Osteoblast (primary cell): Measurements from ENCODE around the gene NT5DC3. TPM values are rescaled to one million over a fixed set of nuclear protein-coding genes. Genes with fewer than 3 reads are reported as not detected.

Source experiments
- DNase-seq: peaks from one replicate; pipeline ENCODE4 v3.0.0; 2011; ENCODE audit warnings: low spot score, mixed read lengths; ENCODE audit not compliant: insufficient read length; ENCODE audit errors: missing footprints
- H2AFZ ChIP-seq: 2 replicates; pipeline ENCODE4 v1.6.0; 2011; ENCODE audit warnings: mild to moderate bottlenecking, low read length
- H3K27ac ChIP-seq: 2 replicates; pipeline ENCODE4 v1.5.1; 2011; ENCODE audit warnings: mild to moderate bottlenecking, low read depth, low read length, moderate library complexity
- H3K27me3 ChIP-seq: 2 replicates; pipeline ENCODE4 v1.6.0; 2012; ENCODE audit warnings: mild to moderate bottlenecking, control low read depth, inconsistent platforms, low read length, moderate library complexity; ENCODE audit not compliant: insufficient read depth
- H3K36me3 ChIP-seq: 2 replicates; pipeline ENCODE4 v1.5.1; 2011; ENCODE audit warnings: mild to moderate bottlenecking, low read length, control low read depth, moderate library complexity; ENCODE audit not compliant: insufficient read depth
- H3K4me1 ChIP-seq: 2 replicates; pipeline ENCODE4 v1.5.1; 2011; ENCODE audit warnings: mild to moderate bottlenecking, low read length, control low read depth, moderate library complexity; ENCODE audit not compliant: insufficient read depth
- H3K4me2 ChIP-seq: 2 replicates; pipeline ENCODE4 v1.6.0; 2011; ENCODE audit warnings: mild to moderate bottlenecking, low read length; ENCODE audit not compliant: insufficient read depth
- H3K4me3 ChIP-seq: fragments of 200-600 bp; sonication (generic); 3 replicates; pipeline ENCODE4 v1.5.1; 2012; ENCODE audit warnings: mild to moderate bottlenecking, low read length, inconsistent platforms; ENCODE audit not compliant: insufficient read depth
- H3K79me2 ChIP-seq: 2 replicates; pipeline ENCODE4 v1.6.0; 2012; ENCODE audit warnings: mild to moderate bottlenecking, low read length, control low read depth, inconsistent platforms; ENCODE audit not compliant: insufficient read depth
- H3K9me3 ChIP-seq: 2 replicates; pipeline ENCODE4 v1.5.1; 2011; ENCODE audit warnings: low read depth, low read length, control low read depth
- H4K20me1 ChIP-seq: 2 replicates; pipeline ENCODE4 v1.6.0; 2012; ENCODE audit warnings: mild to moderate bottlenecking, low read length, control low read depth; ENCODE audit not compliant: insufficient read depth
- CTCF ChIP-seq: IDR thresholded peaks from 2 replicates; pipeline ENCODE4 v1.5.1; 2011; ENCODE audit warnings: mild to moderate bottlenecking, low read depth, low read length, moderate library complexity; ENCODE audit errors: extremely low read depth
- total RNA-seq: library from RNA; depleted of rRNA; stranded (reverse); fragments of >200 nt; gene quantifications from 2 replicates; pipeline ENCODE4 v1.2.3, GENCODE V29; 2012

Gene NT5DC3
- total RNA-seq, 1 donor = 10.1 TPM

- Histone ChIP-seq H3K4me2 (no peak overlapping the region), H3K4me1 (peaks cover 3% of the 10 kb centered on the region), H3K79me2 (no peaks in the 10 kb centered on the region), H3K36me3 (no peaks in the 10 kb centered on the region), H3K27ac (no peak overlapping the region), H4K20me1 (no peaks in the 10 kb centered on the region), H2AFZ (no peak overlapping the region), H3K27me3 (no peaks in the 10 kb centered on the region), H3K4me3 (no peak overlapping the region), H3K9me3 (no peaks in the 10 kb centered on the region)
- TF ChIP-seq CTCF = no peak
- DNase-seq = no peak
Observed at GRCh38 chr12:103883908-103884307, 42.9 kb upstream of the NT5DC3 start.

DNA sequence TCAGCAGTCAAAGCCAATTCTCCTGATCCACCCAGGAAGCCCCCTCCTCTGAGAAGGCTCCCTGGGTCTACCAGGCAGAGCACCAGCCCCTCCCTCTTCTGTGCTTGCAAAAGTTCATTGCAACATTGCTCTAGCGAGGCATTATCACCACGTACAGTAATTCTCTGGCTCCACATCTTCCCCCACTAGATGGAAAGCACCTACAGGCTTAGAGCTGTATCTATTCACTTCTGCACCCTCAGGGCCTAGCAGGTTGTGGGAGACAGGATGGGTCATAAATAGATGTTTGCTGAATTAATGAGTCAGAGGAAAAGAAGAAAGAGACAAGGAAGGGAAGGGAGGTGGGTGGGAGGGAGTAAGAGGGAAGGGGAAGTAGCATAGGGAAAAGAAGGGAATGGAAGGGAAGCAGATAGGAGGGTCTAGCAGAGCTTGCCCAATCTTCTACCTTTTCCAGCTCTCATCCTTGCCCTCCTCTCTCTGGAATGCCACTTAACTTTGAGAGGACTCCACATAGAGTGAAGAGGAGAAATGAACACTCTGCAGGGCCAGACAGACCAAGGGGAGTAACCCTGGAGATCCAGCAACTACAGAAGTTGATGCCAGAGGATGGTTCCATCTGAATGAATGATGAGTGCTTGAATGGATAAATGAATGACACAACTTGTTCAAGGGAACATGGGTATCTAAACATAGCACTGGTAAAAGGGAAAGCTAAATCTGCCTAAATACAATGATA lies 42.0 kb upstream of the NT5DC3 start:
- H3K27ac ChIP-seq = no peak overlapping the region
- no peak overlapping the region for H3K4me2 ChIP-seq
- no peaks in the 10 kb centered on the region for H3K79me2 ChIP-seq
- H3K27me3 ChIP-seq = no peaks in the 10 kb centered on the region
- H3K9me3 ChIP-seq = no peaks in the 10 kb centered on the region
- H3K36me3 ChIP-seq = no peaks in the 10 kb centered on the region
- no peak for DNase-seq
- H2AFZ ChIP-seq = no peak overlapping the region
- no peaks in the 10 kb centered on the region for H4K20me1 ChIP-seq
- no peak for TF ChIP-seq CTCF
- peaks cover 3% of the 10 kb centered on the region for H3K4me1 ChIP-seq
- H3K4me3 ChIP-seq = no peak overlapping the region

GRCh38 chr12:103881261-103881660 lies 40.2 kb upstream of the NT5DC3 start:
- no peak for TF ChIP-seq CTCF
- no peak for DNase-seq
- H2AFZ ChIP-seq = no peak overlapping the region

DNA sequence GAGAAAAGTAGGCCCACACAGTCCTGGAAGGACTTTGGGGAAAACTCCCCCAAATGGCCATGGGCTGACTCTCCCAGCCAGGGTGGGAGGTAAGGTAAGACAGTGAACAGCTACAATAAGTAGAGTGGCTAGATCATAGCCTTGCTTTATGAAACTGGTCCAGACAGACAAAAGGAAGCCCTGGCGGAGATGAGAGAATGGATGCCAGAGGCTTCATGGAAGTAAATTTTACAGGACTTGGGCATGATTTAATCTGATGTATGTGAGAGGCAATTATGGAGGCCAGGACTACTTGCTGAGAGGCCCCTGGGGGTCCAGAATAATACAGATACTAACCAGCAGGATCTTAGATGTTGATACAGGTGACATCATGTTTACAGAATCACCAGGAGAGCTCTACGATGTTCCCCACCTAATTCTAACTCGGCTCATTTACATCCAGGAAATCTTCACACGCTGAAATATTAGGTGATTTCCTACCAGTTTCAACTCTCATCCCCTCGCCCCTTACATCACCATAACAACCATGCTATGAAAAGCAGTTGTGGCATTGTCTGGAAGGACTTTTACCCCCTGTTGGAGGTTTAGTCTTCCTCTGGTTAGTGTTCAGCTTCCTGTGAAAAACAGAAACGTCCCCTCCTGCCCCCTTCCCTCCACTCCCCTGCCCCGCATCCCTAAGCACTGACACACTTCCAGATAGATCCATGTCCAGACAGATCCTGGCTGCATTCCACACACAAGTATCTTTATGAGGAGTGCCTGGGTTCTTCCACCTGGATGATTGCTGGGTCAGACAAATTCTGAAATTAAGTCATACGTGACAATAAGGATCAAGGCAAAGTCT lies 39.5 kb upstream of the NT5DC3 start:
- Histone ChIP-seq H3K27me3 (no peaks in the 10 kb centered on the region), H4K20me1 (no peaks in the 10 kb centered on the region), H3K4me3 (no peak overlapping the region), H3K27ac (no peak overlapping the region), H2AFZ (no peak overlapping the region), H3K36me3 (no peaks in the 10 kb centered on the region), H3K9me3 (no peaks in the 10 kb centered on the region), H3K79me2 (no peaks in the 10 kb centered on the region), H3K4me1 (peaks cover 3% of the 10 kb centered on the region), H3K4me2 (no peak overlapping the region)
- peak; percentile 18 for DNase-seq
- no peak for TF ChIP-seq CTCF

More at GRCh38 chr12:103881261-103881660, 40.2 kb upstream of the NT5DC3 start:
- no peaks in the 10 kb centered on the region for H4K20me1 ChIP-seq
- no peak overlapping the region for H3K4me3 ChIP-seq
- H3K4me2 ChIP-seq = no peak overlapping the region
- peaks cover 3% of the 10 kb centered on the region for H3K4me1 ChIP-seq
- no peak overlapping the region for H3K27ac ChIP-seq
- no peaks in the 10 kb centered on the region for H3K36me3 ChIP-seq
- H3K79me2 ChIP-seq = no peaks in the 10 kb centered on the region
- no peaks in the 10 kb centered on the region for H3K9me3 ChIP-seq
- H3K27me3 ChIP-seq = no peaks in the 10 kb centered on the region
